Stimulated activated CD4-positive, alpha-beta T cell treated with anti-CD3 and anti-CD28 coated beads, Interleukin-1b, Interleukin-23, amount 100 ng/mL, for 4 hours (primary cell): ENCODE results near the gene SOX3.

Experiments used
- DNase-seq, 2 donors: peaks; one replicate each; pipeline ENCODE4 v3.0.0-alpha.2; 2020; ENCODE audit warnings: low read depth in 2 of 2

SOX3 gene

GRCh38 chrX:140495739-140496138 is 9.1 kb downstream of the SOX3 start:
- no peak for DNase-seq

- no peak for DNase-seq
Measured at GRCh38 chrX:140492066-140492994, 12.5 kb downstream of the SOX3 start.

GRCh38 chrX:140480765-140481164 is 24.1 kb downstream of the SOX3 start:
- DNase-seq, result no peak

GRCh38 chrX:140477987-140478386 is 26.9 kb downstream of the SOX3 start:
- DNase-seq, result no peak

- no peak for DNase-seq
Measured at GRCh38 chrX:140475025-140475424, 29.8 kb downstream of the SOX3 start.

GRCh38 chrX:140467211-140467610 is 37.7 kb downstream of the SOX3 start:
- DNase-seq, result no peak
